CD4-positive, alpha-beta T cell treated with Interleukin-17A for 4 hours (primary cell): ENCODE data around the gene RNF40.
A peak's percentile ranks its signal among the peaks of the same experiment; 100 is the strongest.

ENCODE experiments used
- DNase-seq: peaks from one replicate; pipeline ENCODE4 v3.0.0-alpha.2; 2020; ENCODE audit warnings: mixed read lengths

Gene RNF40

DNA sequence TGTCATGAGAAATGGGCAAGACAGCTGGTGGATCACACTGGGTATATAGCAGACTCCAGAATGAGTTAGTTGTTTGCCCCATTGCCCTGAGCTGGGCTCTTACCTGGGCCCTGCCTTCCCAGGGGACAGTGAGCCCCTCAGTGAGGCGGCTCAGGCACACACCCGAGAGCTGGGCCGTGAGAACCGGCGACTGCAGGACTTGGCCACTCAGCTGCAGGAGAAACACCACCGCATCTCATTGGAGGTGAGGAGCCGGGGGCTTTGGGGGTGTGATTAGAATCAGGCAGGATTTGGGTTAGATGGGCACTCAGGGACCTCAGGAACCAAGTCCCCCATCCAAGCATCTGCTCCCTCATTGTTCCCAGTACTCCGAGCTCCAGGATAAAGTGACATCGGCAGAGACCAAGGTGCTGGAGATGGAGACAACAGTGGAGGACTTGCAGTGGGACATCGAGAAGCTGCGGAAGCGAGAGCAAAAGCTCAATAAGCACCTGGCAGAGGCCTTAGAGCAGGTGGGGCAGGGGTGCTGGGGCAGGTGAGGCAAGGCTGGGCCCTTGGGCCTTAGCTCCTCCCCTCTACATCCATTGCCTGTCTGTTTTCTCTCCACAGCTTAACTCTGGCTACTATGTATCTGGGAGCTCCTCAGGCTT lies 2.8 kb downstream of the RNF40 start:
- DNase-seq = no peak

DNA sequence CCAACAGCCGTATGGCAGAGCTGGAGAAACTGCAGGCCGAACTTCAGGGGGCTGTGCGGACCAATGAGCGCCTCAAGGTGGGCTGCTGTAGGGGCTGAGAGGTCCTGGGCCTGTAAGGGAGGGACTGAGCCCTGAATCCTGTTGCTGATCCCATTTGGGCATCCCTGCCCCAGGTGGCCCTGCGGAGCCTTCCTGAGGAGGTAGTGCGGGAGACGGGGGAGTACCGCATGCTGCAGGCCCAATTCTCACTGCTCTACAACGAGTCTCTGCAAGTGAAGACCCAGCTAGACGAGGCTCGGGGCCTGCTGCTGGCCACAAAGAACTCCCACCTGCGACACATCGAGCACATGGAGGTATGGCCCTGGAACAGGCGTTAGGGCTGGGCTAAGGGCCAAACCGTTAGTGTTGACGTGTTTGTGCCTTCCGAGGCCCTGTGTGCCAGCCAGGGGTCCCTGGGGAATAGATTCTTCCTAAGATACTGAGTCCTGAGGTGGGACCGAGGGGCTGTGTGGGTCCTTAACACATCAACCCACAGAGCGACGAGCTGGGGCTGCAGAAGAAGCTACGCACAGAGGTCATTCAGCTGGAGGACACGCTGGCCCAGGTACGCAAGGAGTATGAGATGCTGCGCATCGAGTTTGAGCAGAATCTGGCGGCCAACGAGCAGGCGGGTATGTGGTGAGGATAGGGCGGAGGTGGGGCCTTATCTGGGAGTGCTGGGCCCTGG lies 4.2 kb downstream of the RNF40 start:
- no peak for DNase-seq

DNA sequence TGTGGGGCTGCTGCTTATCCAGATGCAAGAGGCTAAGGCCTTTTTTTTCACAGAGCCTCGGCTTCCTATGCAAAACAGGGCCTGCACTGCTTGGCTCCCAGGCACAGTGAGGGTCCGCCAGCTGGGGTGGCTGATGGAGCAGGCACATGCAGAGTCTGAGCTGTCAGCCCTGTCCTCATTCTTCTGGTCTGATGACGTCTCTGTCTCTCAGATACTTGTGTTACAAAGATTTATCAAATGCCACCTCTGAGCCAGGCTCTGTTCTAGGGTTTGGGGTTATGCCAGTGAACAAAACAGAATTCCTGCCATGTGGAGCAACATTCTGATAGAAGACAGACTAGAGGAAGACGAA lies 4.8 kb downstream of the RNF40 start:
- DNase-seq = no peak

DNA sequence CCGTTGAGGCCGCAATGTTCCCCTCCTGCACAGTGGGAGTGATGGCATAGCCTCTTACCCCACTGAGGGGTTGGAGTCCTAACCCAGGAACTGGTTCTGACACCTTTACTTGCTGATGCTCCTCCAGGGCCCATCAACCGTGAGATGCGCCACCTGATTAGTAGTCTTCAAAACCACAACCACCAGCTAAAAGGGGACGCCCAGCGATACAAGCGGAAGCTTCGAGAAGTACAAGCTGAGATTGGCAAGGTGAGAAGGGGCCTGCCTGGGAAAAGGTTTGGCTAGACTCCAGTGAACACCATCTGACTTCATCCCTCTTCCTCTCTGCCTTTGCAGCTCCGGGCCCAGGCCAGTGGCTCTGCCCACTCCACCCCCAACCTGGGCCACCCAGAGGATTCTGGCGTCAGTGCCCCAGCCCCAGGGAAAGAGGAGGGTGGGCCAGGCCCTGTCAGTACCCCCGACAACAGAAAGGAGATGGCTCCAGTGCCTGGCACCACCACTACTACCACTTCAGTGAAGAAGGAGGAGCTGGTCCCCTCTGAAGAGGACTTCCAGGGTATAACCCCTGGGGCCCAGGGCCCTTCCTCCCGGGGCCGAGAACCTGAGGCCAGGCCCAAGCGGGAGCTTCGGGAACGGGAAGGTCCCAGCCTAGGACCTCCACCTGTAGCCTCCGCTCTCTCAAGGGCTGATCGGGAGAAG lies 5.8 kb downstream of the RNF40 start:
- no peak for DNase-seq

DNA sequence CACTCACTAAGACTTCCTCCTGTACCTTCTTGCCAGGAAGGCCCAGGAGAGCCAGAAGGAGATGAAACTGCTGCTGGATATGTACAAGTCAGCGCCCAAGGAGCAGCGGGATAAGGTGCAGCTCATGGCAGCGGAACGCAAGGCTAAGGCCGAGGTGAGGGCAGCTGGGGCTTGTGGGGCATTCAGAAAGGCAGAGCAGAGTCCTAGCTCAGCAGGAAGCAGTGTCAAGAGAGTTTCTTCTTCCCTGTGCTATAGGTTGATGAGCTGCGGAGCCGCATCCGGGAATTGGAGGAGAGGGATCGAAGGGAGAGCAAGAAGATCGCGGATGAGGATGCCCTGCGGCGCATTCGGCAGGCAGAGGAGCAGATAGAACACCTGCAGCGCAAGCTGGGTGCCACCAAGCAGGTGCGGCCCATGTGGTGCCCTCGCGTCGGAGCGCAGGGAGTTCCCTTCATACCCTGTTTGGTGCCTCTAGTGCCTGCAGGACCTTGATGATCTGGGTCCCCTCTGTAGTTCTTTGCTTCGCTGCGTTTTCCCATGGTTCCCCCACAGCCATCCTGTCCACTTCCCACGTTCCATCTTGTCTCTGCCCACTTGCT lies 6.6 kb downstream of the RNF40 start:
- no peak for DNase-seq

DNA sequence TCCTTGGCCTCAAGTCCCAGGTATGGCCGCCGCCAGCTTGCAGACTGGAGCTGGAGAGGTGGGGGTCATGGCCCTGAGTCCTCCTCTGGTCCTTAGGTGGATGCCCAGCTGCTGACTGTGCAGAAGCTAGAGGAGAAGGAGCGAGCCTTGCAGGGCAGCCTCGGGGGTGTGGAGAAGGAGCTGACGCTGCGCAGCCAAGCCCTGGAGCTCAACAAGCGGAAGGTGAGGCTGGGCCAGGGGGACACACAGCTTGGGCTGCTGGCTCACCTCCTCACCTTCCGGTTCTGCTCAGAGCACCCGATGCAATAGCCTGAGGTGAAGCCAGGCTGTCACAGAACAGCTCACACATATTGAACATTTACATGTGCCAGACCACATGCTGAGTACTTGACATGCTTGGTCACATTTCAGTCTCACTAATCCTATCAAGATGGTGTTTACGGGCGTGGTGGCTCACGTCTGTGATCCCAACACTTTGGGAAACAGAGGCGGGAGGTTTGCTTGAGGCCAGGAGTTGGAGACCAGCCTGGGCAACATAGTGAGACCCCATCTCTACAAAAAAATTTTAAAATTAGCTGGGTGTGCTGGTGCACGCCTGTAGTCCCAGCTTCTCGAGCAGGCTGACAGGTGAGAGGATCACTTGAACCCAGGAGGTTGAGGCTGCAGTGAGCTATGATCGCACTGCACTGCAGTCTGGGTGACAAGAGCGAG lies 7.4 kb downstream of the RNF40 start:
- no peak for DNase-seq

DNA sequence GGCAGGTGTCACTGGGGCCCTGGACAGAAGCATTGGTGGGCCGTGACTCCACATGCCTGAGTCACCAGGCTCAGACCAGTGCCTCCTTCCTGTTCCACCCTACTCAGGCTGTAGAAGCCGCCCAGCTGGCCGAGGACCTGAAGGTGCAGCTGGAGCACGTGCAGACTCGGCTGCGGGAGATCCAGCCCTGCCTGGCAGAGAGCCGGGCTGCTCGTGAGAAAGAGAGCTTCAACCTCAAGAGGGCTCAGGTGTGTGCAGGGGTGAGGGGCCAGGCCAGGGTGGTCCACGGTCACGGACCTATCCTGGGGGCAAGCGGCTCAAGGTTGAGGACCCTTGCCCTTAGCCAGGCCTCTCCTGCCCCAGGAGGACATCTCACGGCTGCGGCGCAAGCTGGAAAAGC lies 9.6 kb downstream of the RNF40 start:
- no peak for DNase-seq

DNA sequence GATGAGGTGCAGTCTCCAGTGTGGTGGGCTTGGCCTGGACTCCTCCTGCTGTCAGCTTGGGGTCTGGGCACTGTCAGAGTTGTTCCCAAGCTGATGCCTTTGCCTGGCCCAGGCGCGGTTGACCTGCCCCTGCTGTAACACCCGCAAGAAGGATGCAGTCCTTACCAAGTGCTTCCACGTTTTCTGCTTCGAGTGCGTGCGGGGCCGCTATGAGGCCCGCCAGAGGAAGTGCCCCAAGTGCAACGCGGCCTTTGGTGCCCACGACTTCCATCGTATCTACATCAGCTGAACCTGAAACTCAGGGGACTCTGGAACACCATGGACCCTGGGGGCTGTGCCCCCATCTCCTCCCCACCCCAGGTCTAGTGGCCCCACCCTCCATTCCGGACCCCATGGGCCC lies 11.7 kb downstream of the RNF40 start:
- DNase-seq = no peak

DNA sequence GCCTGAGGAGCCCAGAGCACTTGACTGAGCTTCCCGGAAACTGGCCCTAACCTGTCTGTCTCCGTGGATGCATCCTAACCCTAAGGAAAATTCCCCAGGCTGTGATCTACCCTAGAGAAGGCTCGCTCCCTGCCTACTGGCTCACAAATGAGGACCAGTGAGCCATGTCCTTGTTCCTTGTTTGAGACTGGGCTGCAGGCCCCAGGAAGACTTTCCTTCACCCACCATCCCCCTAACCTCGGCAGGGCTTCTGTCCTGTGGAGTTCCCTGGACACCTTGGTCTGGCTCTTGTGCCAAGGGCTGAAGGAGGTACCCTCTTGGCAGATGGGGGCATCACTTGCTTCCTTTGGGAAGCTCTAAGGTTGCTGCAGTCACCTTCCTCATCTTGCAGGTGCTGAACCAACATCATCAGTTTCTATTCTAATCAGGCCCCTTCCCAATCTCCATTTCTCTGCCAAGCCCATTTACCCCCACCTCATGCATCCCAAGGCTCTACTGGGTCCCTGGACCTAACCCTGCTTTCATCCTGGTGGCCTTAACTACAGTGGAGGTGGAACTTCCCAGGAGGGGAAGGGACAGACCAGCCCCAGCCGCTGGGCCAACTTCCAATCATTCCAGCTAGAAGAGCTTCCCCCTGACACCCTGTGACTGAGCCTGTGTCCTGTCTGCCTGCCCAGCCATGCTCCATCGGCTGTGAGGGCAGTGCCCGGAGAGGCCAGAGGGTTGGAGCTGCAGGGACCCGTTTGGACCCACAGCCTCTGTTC lies 12.4 kb downstream of the RNF40 start:
- DNase-seq = no peak

DNA sequence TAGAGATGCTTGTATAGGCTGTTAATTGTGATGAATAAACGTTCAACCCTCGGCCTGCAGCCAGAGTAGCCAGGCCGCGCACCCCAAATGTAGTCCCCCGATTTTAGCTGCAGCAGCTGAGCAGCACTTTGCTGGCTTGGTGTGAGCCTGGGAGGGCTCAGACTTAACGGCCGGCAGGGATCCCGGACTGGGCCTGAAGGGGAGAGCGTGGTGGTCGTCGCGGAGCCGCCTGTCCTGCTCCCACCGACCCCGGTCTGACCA lies 12.9 kb downstream of the RNF40 start:
- no peak for DNase-seq

DNA sequence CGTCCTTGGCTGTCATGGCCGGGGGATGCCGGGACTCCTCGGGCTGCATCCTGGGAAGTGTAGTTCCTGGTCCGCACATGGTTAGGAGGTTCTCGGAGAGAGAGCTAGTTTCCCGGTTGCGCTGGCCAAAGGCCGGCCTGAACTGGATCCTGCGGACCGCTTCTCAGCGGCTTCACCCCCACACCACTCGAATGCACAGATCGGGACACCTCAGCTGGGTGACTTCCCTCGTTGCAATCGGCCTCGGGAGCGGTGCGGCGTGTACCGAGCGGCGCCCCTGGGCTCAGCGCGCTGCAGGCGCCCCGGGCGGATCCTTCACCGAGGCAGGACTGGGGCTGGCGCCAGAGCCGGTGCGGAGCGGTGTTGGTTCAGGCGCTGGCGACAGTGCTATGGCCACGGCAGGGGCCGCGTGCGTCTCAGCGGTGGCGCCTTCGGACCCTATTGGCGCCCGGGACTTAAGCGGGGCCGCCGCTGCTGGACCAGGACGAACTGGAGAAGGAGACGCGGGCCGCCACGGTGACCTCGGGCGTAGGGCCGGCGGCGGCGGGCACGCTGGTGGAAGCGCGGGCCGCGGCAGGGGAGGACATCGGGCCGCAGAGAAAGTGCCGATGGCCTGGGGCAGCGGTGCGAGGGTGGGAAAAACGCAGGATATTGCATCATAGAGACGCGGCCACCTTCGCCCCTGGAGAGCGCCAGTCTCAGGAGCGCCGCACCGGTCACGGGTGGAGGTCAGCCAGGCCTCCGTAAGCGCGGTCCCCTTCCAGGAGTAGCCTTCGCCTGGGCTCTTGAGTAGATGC lies 13.5 kb downstream of the RNF40 start:
- DNase-seq = peak; percentile 65

DNA sequence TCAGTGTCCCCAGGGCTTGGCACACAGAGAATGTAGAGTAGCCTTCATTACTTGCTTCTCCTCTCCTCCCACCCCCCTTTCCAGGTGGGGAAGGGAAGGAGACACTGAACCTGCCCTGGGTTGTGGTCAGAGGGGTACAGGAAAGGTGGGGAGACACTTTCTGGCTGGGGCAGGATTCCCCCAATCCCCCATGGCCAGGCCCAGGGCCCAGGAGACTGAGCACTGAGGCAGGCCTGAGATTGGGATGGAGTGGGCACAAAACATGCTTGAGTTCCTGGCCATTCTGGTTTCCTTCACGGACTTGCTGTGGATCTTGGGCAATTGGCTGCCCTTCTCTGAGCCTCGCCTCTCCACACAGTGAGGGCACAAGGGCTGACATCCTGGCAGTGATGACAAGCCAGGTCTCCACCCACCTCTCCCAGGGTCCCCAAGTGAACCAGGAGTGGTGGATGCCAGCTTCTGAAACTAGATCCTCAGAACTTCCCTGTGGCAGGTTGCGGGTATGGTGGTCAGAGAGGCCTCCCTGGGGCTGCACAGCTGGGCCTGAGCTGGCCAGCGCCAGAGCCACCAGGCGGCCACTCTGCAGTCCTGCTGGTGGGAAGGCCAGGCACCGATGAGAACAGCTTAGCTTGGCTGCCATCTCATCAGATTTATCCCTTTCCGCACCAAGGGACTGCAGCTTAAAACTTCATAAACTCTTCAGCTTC lies 15.6 kb downstream of the RNF40 start:
- no peak for DNase-seq

DNA sequence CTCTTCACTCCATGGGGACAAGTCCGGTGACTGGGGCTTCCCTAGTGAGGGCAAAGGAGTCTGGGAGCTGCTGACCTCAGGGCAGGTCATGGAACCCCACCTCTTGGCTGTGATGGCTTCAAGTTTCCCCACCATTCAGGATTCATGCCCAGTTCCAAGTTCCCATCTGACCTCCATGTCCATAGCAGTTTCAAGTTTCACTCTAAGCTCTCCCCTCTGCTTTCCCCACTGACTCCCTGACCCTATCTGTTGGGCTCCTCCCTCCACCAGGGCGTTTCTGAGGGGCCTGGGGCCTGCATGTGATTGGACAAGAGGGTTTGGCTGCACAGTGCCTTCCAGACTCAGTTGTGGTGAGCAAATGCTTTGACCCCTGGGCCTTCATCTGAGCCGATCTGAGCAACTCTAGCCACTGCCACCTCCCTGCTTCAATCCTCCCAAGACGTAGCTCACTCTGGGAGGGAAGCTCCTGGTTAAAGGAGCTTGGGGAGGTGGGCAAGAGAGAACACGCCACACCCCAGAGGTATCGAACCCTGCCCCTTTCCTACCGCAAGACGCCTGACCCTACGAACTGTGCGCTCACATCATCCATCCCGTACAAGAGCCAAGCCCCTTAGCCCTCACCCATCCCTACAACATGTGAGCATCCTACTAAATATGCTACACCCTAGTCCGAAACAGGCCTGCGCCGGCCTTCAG lies 16.6 kb downstream of the RNF40 start:
- no peak for DNase-seq

DNA sequence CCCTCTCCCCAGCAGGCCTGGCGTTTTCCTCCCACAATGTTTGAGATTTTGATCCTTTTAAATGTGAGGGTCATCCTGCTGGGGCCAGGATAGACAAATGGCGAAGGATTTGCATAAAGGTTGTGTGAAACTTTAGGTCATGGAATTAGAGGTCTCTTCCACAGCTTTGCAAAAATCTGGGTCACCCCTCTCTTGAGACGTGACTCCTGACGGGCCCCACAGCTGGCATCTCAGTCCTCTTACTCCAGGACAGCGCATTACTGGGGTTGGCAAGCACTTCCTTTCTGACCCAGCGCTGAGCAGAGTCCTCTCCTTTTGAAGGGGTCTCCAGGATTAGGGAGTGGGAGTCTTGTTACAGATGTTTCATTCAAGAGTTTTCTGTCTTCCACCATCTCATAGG lies 17.5 kb downstream of the RNF40 start:
- no peak for DNase-seq

DNA sequence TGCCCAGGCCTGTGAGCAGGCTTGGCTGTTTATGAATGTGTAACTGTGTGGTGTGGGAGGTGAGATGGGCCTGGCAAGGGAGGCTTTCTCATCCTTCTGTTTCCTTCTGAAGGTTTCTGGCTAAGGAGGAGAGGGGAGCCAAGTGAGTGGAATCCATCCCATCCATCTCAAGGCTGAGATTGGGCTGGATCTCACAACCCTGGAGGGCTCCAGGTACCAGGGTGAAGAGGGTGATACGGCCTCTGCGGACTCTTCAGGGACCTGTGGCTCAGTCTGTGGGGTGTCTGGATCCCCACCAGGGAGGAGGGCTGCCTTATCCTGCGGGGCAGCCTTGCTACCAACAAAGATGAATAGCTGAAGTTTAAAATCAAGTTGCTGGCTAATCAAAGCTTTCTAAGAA lies 17.9 kb downstream of the RNF40 start:
- DNase-seq = no peak

DNA sequence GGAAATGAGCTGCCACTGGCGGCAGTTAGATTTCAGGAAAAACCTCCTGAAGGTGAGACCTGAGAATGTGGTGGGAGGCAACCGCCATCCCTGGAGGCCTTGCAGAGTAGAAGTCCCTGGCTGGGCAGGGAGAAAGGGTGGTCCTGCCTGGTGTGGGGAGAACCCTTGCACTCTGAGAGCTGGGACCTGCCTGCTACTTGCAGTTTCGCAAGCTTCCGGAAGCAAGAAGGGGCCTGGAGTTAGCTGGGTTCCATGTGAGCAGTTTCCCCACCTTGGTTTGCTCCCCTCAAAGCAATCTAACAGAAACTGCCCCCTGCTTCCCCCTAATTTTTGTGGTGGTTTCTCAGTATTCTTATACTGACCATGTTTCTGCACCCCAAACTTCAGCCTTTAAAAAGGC lies 18.4 kb downstream of the RNF40 start:
- DNase-seq = no peak

DNA sequence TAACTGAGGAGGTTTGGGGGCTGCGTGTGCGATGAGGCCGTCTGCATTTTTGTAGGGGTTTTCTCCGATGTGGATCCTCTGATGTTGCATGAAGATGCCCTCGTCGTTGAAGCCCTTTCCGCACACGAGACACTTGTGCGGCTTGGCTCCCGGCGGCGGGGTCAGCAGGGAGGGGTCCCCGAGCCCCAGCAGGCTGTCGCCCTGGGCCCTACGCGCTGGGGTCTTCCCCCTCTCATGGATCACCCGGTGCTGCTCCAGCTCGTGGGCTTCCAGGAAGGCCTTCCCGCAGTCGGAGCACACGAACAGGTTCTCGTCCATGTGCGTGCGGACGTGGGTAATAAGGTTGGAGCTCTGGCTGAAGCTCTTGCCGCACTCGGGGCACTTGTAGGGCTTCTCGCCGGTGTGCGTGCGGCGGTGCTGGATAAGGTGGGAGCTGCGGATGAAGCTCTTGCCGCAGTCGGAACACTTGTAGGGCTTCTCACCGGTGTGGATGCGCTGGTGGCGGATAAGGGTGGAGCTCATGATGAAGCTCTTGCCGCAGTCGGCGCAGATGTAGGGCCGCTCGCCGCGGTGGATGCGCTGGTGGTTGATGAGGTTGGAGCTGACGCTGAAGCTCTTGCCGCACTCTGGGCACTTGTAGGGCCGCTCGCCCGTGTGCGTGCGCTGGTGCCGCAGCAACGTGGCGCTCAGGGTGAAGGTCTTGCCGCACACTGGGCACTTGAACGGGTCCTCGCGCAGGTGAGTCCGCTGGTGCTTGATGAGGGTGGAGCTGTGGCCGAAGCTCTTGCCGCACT lies 20.6 kb downstream of the RNF40 start:
- no peak for DNase-seq

DNA sequence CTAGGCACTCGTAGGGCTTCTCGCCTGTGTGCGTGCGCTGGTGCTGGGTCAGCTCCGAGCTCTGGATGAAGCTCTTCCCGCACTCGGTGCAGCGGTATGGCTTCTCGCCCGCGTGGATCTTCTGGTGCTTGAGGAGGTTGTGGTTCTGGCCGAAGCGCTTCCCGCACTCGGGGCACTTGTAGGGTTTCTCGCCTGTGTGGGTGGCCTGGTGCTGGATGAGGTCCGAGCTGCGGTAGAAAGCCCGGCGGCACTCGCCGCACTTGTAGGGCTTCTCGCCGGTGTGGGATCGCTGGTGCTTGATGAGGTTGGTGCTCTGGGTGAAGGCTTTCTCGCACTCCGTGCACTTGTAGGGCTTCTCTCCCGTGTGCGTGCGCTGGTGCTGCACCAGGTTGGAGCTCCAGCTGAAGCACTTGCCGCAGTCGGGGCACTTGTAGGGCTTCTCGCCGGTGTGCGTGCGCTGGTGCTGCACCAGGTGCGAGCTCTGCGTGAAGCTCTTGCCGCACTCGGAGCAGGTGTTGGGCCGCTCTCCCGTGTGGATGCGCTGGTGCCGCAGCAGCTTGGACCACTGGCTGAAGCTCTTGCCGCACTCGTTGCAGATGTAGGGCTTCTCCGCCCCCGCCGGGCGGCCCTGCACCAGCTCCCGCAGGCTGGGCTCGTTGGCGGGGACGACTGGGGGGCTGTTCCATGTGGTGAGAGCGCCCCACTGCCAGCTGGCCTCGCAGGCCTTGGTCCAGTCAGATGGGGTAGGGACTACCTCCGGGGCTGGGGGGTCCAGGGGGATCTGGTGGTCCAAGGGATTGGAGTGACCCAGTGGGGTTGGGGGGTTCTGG lies 21.4 kb downstream of the RNF40 start:
- DNase-seq = no peak

DNA sequence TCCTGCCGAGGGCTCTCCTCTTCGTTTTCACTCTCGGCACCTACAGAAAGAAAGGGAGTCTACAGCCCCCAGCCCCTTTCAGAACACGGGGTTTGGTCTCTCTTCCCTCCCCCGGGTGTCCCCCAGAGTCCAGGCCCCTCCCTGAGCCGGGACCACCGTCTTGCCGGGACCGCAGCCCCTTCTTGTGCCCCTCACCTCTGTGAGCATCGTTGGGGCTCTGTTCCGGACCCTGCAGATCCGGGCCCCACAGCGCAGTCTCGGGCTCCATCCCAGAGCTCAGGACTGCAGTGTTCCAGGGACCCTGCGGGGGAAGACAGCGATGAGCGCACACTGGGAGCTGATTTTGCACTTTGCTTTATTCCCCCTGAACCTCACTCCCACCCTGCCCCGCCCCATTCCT lies 22.1 kb downstream of the RNF40 start:
- DNase-seq = no peak
